ENCODE data around the gene SMIM3.
"Not testable (repeated sequence)": the region's sequence is repeated elsewhere in the genome, so short reads cannot be mapped to it uniquely, and the experiment has no call there.

SMIM3 gene

DNA sequence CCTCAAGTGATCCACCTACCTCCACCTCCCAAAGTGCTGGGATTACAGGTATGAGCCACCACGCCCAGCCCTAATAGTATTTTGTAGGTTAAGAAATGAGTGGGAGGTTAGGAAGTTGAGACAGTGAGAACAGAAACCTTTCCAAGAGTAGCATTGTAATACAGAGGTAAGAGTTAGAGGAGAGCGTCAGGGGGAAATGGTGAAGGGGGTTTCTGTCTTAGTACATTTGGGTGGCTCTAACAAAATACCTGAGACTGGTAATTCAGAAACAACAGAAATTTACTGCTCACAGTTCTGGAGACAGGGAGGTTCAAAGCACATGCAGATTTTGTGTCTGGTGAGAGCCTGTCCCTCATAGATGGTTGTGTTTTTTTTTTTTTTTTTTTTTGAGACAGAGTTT is 18.8 kb downstream of the SMIM3 start:
- DNase-seq: no peak
- H3K27ac Mint-ChIP-seq: no peak overlapping the region
- no peaks in the 10 kb centered on the region for H3K9me3 Mint-ChIP-seq
- H3K36me3 Mint-ChIP-seq (ENCODE audit: low read depth): peaks cover 2% of the 10 kb centered on the region
- H3K27me3 Mint-ChIP-seq: no peaks in the 10 kb centered on the region
- H3K4me3 Mint-ChIP-seq: no peak overlapping the region
- ATAC-seq: no peak
- peaks cover 19% of the 10 kb centered on the region for H3K4me1 Mint-ChIP-seq

GRCh38 chr5:150801117-150801927 is 22.8 kb downstream of the SMIM3 start:
- ATAC-seq (peak; percentile 63), DNase-seq (no peak)
- Mint-ChIP-seq H3K27me3 (peaks cover 5% of the 10 kb centered on the region), H3K4me3 (no peak overlapping the region), H3K27ac (no peak overlapping the region), H3K9me3 (no peaks in the 10 kb centered on the region), H3K4me1 (peaks cover 19% of the 10 kb centered on the region), H3K36me3 (ENCODE audit: low read depth) (peaks cover 2% of the 10 kb centered on the region)

- peaks cover 11% of the 10 kb centered on the region for H3K4me1 Mint-ChIP-seq
- ATAC-seq (no peak), DNase-seq (no peak)
- H3K36me3 Mint-ChIP-seq (ENCODE audit: low read depth): no peaks in the 10 kb centered on the region
- no peak overlapping the region for H3K4me3 Mint-ChIP-seq
- peaks cover 5% of the 10 kb centered on the region for H3K27me3 Mint-ChIP-seq
- H3K27ac Mint-ChIP-seq: no peak overlapping the region
- no peaks in the 10 kb centered on the region for H3K9me3 Mint-ChIP-seq
Measured at GRCh38 chr5:150804388-150804787, 25.8 kb downstream of the SMIM3 start.

GRCh38 chr5:150809363-150809762 is 30.8 kb downstream of the SMIM3 start:
- H3K4me3 Mint-ChIP-seq: no peak overlapping the region
- peaks cover 3% of the 10 kb centered on the region for H3K27me3 Mint-ChIP-seq
- H3K9me3 Mint-ChIP-seq: no peaks in the 10 kb centered on the region
- ATAC-seq (no peak), DNase-seq (no peak)
- H3K27ac Mint-ChIP-seq: no peak overlapping the region
- no peaks in the 10 kb centered on the region for H3K4me1 Mint-ChIP-seq
- H3K36me3 Mint-ChIP-seq (ENCODE audit: low read depth): no peaks in the 10 kb centered on the region

GRCh38 chr5:150815010-150815409 is 36.5 kb downstream of the SMIM3 start:
- peaks cover 5% of the 10 kb centered on the region for H3K36me3 Mint-ChIP-seq (ENCODE audit: low read depth)
- DNase-seq: no peak
- no peak for ATAC-seq
- no peak overlapping the region for H3K4me3 Mint-ChIP-seq
- peaks cover 20% of the 10 kb centered on the region for H3K9me3 Mint-ChIP-seq
- H3K27me3 Mint-ChIP-seq: peaks cover 12% of the 10 kb centered on the region
- H3K4me1 Mint-ChIP-seq: no peaks in the 10 kb centered on the region
- no peak overlapping the region for H3K27ac Mint-ChIP-seq

DNA sequence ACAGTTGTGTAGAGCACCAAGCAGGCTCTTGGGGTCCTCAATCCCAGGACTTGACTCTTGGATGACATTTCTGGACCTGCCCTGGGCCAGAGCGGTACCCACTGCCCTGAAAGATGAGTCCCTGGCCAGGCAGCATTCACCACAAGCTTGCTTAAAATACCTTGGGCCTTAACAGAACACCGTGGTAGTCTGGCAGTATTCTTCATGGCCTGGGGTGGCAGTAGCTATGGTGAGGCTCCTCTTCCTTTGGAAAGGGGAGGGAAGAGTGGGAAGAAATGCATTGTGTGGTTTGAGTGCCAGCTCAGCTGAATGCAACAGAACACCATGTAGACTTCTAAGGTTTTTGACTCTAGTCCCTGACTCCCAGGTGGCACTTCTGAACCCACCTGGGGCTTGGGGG is 38.4 kb downstream of the SMIM3 start:
- peaks cover 11% of the 10 kb centered on the region for H3K27me3 Mint-ChIP-seq
- no peak for DNase-seq
- no peaks in the 10 kb centered on the region for H3K4me1 Mint-ChIP-seq

GRCh38 chr5:150829744-150830143 is 51.2 kb downstream of the SMIM3 start:
- Mint-ChIP-seq H3K27ac (no peak overlapping the region), H3K4me3 (no peak overlapping the region), H3K9me3 (peaks cover 30% of the 10 kb centered on the region), H3K36me3 (ENCODE audit: low read depth) (peaks cover 2% of the 10 kb centered on the region), H3K27me3 (peaks cover 3% of the 10 kb centered on the region), H3K4me1 (no peaks in the 10 kb centered on the region)
- DNase-seq: no peak
- ATAC-seq: no peak

More for the DNA sequence above, 38.4 kb downstream of the SMIM3 start:
- no peak for ATAC-seq
- H3K4me3 Mint-ChIP-seq: no peak overlapping the region
- no peak overlapping the region for H3K27ac Mint-ChIP-seq
- H3K36me3 Mint-ChIP-seq (ENCODE audit: low read depth): peaks cover 5% of the 10 kb centered on the region
- peaks cover 20% of the 10 kb centered on the region for H3K9me3 Mint-ChIP-seq

DNA sequence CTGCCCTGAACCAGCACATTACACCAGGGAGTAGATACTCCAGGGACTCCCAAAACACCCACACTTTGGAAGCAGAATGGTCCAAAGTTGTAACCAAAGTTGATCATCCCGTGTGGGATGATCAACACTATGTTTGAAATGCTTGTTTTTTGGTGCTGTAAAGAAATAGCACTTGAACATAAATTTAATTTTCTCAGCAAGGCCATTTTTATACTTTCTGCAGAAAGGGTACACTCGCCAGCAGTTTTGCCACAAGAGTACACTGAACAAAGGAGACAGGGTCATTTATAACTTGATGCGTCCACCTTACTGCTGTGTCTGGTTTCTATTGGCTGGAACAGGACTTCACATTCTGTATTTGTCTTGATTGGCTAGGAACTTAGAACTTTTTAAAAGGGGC is 53.3 kb downstream of the SMIM3 start:
- DNase-seq; H3K27ac Mint-ChIP-seq; H3K36me3 Mint-ChIP-seq (ENCODE audit: low read depth); ATAC-seq; H3K4me3 Mint-ChIP-seq; H3K27me3 Mint-ChIP-seq; H3K4me1 Mint-ChIP-seq: not testable (repeated sequence)
- peaks cover 30% of the 10 kb centered on the region for H3K9me3 Mint-ChIP-seq

- no peaks in the 10 kb centered on the region for H3K4me1 Mint-ChIP-seq
- no peak for ATAC-seq
- no peak overlapping the region for H3K27ac Mint-ChIP-seq
Measured at GRCh38 chr5:150836064-150836463, 57.5 kb downstream of the SMIM3 start.

GRCh38 chr5:150836703-150837102 is 58.1 kb downstream of the SMIM3 start:
- Mint-ChIP-seq H3K27me3 (peaks cover 2% of the 10 kb centered on the region), H3K9me3 (peaks cover 13% of the 10 kb centered on the region), H3K4me1 (no peaks in the 10 kb centered on the region), H3K4me3 (no peak overlapping the region), H3K36me3 (ENCODE audit: low read depth) (no peaks in the 10 kb centered on the region), H3K27ac (no peak overlapping the region)
- DNase-seq (no peak), ATAC-seq (no peak)

More at GRCh38 chr5:150836064-150836463, 57.5 kb downstream of the SMIM3 start:
- H3K4me3 Mint-ChIP-seq: no peak overlapping the region
- peaks cover 2% of the 10 kb centered on the region for H3K27me3 Mint-ChIP-seq
- DNase-seq: no peak
- no peaks in the 10 kb centered on the region for H3K36me3 Mint-ChIP-seq (ENCODE audit: low read depth)
- H3K9me3 Mint-ChIP-seq: peaks cover 17% of the 10 kb centered on the region

DNA sequence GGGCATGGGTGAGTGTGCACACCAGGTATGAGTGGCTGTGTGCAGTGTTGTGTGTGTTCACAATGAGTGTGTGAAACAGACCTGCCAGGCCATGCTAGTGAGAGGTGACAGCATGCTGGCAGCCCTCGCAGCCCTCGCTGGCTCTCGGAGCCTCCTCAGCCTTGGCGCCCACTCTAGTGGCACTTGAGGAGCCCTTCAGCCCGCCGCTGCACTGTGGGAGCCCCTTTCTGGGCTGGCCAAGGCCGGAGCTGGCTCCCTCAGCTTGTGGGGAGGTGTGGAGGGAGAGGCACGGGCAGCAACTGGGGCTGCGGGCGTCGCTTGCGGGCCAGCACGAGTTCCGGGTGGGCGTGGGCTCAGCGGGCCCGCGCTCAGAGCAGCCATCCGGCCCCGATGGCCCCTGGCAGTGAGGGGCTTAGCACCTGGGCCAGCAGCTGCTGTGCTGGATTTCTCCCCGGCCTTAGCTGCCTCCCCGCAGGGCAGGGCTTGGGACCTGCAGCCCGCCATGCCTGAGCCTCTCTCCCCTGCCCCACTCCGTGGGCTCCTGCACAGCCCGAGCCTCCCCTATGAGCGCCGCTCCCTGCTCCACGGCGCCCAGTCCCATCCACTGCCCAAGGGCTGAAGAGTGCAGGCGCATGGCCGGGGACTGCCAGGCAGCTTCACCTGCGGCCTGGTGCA is 66.8 kb downstream of the SMIM3 start:
- not testable (repeated sequence) for DNase-seq; H3K4me3 Mint-ChIP-seq; H3K9me3 Mint-ChIP-seq; ATAC-seq; H3K36me3 Mint-ChIP-seq (ENCODE audit: low read depth); H3K27me3 Mint-ChIP-seq
- H3K4me1 Mint-ChIP-seq: peaks cover 22% of the 10 kb centered on the region
- peak overlapping the region; percentile 29 for H3K27ac Mint-ChIP-seq

DNA sequence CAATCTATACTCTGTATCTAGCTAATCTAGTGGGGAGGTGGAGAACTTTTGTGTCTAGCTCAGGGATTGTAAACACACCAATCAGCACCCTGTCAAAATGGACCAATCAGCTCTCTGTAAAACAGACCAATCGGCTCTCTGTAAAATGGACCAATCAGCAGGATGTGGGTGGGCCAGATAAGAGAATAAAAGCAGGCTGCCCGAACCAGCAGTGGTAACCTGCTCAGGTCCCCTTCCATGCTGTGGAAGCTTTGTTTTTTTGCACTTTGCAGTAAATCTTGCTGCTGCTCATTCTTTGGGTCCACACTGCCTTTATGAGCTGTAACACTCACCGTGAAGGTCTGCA is 67.7 kb downstream of the SMIM3 start, which contains the start of gene IRGM:
Gene IRGM, plus strand, starts transcription at position 214 of the 346 bp plus-strand sequence. CDS start 1,603 bp downstream, outside the sequence.
- not testable (repeated sequence) for DNase-seq; H3K27me3 Mint-ChIP-seq; H3K9me3 Mint-ChIP-seq; H3K36me3 Mint-ChIP-seq (ENCODE audit: low read depth)
- Mint-ChIP-seq H3K4me3 (peak within 1 kb of the TSS; percentile 78), H3K4me1 (peaks cover 22% of the 10 kb centered on the region), H3K27ac (peak within 1 kb of the TSS; percentile 79)
- ATAC-seq: peak; percentile 4

Data from activated naive CD8-positive, alpha-beta T cell treated with anti-CD3 and anti-CD28 coated beads, Interleukin-2, amount 50 U/mL, for 24 hours (primary cell).